T follicular helper cell (primary cell): Measurements from ENCODE around the gene PPP1R9A.

ENCODE experiments used
- DNase-seq: peaks from one replicate; pipeline ENCODE4 v3.0.0-alpha.2; 2020; ENCODE audit warnings: low read depth

The PPP1R9A gene

DNA sequence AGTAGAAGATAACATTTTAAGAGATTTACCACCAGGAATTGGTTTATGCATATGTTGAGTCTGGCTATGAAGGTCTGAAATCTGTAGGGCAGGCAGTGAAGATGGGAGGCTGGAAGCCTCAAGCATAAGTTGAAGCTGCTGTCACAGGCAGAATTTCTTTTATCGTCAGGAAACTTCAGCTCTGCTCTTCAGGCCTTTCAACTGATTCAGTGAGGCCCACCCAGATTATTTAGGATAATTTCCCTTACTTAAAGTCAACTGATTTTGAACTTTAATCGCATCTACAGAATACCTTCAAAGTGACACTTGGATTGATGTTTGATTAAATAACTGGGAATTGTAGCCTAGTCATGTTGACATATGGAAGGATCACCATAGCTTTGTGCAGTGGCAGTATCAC, 190.5 kb downstream of the PPP1R9A start:
- no peak for DNase-seq

DNA sequence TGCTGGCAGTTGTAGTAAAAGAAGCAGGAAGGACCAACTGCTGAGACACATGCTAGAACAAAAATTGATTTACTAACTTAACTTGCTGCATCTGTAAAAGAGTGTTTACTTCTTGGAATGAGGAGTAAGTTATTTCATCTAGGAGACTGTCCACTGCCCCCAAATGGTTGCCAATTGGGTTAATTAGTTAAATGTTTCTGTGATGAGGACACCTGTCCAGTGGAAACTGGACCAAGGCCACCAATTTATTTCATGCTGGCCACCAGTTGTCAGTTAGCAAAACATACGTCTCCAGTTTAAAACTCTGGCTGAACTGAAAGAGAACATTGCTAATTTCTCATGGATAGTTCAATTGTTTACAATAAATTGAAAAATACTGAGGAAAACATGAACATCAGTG, 191.7 kb downstream of the PPP1R9A start:
- no peak for DNase-seq

DNA sequence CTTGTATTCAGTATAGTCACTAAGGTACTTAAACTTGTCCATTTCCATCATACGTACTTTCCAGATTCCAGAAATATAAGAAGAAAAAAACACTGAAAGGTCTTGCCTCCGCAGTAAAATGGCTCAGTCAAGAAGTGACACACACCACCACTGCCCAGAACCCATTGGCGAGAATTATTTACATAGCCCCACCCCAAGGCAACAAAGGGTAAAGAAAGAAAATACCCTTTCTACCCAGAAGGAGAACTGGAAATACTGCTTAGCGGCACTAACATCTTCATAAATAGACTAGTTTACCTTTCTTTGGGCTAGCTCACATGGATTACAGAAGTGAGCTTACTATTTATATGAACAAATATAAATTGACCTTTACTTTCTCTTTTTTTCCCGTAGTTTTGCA, 194.0 kb downstream of the PPP1R9A start:
- no peak for DNase-seq

DNA sequence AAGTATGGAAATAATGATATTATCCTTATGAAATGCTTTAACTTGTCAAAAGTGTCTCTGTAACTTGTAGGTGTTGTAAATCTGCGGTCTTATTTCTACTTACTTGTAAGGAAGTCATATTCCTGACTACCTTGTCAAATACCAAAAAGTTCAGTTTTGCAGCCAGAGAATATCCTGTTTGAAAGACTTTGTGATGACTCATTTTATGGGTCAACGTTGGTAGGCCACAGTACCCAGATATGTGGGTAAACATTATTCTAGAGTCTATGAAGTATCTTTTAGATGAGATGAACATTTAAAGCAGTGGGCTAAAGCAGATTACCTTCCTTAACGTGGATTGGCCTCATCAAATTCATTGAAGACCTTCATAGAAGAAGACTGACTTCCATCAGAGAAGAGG, 195.3 kb downstream of the PPP1R9A start:
- no peak for DNase-seq

DNA sequence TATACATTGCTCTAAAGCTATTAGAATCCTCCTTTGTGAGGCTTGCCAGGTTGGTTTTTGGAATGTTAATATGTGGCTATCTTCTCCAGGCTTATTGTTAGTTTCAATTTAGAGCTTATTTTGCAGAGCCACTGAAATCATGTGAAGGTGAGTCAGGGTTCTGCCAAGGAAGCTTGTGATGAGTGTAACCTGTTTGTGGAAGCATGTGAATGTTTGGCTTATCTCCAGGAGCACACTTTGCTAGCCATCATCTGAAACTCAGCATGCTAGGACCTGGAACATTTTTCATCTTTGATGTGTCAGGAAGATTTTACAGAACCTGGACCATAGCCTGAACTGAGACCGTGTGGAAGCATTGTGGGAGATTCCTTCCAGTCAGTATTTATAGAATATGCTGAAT, 197.3 kb downstream of the PPP1R9A start:
- DNase-seq, result no peak

DNA sequence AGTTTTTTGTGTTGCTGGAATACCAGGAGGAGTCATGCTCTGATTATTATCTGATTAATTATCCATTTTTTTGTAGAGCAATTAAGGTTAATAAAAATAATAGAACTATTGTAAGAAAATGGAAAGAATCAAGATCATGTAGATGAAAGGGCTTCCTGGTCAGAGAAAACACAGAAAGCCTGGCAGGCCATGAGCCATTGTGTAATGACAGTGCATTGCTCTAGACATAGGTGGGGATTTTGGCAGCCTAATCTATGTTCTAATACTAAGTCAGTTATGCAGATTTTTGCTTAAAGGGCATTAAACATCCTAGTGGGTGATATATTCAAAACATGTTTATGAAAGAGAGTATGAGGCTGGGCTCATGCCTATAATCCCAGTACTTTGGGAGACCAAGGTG, 198.2 kb downstream of the PPP1R9A start:
- no peak for DNase-seq

DNA sequence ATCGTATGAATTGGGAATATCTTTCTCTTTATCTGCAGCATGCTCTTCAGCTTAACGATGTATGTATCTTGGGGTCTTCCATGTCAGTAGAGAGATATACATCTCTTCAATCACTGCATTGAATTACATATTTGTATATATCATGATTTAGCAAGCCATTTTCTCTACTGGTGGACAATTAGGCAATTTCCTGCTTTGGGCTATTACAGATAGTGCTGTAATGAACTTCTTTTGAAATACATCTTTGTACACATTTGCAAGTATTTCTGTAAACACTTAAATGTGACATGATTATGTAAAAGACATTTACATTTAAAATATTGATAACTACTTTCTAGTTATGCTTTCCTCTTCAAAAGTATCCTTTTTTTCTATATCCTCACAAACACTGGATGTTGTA, 199.0 kb downstream of the PPP1R9A start:
- no peak for DNase-seq

DNA sequence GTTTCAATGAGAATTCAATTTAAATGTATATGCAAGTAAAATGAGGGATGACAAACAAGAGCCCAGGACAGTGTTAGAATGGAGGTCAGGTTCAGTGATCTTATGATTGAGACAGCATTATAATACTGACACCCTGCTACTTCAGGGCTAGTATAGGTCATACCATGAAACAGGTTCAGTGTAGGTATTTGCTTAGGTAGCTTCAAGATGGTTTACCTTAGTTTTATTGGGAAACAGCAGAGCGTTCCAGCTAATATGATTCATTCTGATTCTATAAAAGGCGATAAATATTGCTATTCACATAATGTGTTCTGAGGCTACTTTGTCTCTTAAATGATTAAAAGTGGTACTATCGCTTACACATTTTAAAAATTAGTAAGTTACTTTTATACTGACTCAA, 203.3 kb downstream of the PPP1R9A start:
- DNase-seq, result no peak

DNA sequence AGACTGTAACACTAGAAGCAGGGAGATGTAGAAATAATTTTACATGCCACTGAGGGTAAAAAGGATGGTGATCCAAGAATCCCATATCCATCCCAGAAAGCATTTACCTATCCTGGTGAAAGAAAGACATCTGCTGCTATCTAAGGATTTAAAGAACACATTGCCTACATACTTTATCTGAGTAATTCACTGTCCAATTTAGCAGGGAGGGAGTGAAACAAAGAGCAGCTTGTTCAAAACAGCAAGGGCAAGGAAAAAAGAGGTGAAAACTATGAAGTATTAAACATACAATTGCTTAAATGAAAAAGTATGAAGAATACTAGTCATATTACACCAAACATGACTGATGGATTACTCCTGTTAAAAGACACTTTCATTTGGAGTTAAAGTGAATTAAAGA, 206.2 kb downstream of the PPP1R9A start:
- no peak for DNase-seq

DNA sequence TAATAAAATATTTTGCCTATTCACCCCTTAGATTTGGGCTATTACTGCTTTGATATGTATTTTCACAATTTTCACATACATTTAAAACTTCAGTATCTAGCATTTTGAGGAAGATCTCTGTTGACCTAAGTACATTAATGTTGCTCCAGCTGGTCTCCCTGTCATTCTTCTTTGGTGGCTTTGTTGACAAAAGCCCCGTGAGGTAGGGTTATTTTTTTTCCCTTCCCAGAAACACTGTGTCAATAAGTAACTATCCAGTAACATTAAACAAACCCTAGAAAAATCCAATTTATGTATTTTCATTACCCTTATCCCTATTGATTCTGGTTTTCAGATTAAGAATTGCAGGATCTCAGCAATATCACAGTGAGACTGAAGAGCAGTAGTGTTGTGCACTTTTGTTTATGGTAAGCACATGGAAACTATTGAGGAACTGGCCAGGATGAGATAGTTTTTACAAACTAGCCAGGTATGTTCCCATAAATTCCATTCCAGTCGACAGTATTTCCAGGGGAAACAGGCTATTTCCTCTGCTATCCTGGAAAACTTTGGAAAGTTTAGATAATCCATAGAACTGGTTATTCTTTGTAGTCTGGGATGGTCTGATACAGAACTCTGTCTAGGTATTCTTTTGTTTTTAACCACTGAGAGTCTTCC, 218.8 kb downstream of the PPP1R9A start:
- DNase-seq, result no peak

DNA sequence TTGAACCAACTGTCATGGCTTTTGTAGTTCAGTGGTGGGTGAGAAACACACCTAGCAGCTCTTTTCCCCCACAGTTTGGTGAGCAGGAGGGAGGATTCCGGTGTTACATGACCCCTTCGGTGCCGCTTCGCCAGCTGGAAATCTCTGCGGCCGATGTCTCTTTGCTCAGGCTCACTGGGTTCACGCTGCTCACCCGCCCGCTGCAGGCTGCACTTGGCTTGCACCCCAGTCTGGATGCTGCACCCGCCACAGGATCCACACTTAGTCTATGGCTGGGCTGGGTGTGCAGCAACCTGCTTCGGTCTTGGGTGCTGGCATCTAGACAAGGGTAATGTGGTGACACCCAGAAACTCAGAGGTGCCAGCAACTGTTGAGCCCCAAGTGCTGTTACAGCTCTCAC, 225.1 kb downstream of the PPP1R9A start:
- DNase-seq, result no peak

DNA sequence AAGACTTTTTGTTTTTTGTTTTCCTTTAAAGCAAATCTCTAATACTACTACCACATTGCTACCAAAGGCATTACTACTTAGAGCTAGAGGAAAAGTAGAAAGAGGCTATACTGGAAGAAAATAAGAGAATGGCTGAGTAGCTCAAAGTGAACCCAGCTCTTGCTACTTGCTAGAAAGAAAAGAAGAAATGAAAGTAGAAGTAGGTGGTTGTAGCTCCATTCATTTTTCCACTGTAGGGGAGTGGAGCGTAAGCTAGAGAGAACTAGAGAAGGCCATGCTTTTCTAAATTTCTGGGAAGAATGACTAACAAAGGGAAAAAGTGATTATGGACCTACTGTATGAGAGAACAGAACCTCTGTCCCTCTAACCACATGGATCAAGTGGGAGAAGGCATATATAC, 232.5 kb downstream of the PPP1R9A start:
- no peak for DNase-seq

DNA sequence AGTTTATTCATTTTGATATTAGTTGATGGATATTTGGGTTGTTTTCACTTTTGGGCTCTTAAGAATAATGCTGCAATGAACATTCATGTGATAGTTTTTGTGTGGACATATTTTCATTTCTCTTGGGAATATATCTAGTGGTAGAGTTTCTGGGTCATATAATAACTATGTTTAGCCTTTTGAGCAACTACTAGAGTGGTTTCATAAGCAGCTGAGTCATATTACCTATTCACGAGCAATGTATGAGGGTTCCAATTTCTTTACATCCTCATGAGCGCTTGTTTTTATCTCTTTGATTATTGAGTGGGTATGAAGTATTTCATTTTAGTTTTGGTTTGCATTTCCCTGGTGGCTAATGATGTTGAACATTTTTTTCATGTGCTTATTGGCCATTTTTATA, 234.4 kb downstream of the PPP1R9A start:
- no peak for DNase-seq

DNA sequence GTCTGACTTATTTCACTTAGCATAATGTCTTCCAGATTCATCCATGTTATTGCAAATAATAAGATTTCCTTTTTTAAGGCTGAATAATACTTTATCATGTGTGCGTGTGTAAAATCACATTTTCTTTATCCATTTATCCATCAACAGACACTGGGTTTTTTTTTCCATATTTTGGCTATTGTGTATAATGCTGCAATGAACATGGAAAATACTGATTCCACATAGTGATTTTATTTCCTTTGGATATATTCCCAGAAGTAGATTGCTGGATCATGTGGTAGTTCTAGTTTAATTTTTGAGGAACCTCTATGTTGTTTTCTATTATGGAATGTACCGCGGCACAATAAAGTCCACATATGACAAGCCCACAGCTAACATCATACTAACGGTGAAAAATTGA, 236.9 kb downstream of the PPP1R9A start:
- no peak for DNase-seq

DNA sequence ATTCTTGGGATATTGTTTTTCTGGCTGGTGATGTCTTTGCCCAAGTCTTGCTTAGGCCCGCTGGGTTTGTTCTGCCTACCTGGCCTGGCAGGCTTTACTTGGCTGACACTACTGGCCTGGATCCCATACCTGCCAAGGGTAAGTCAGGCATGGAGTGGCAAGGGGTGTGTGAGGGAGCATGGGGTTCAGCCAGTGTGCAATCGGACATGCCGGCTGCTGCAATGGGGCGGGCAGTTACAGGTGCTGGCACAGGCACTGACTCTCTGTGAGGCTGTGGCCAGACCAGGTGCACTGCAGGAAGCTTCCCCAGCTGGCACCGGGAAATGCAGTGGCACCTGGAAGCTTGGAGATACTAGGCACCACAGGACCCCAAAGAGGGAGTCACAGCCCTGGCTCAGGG, 248.6 kb downstream of the PPP1R9A start:
- DNase-seq, result no peak

DNA sequence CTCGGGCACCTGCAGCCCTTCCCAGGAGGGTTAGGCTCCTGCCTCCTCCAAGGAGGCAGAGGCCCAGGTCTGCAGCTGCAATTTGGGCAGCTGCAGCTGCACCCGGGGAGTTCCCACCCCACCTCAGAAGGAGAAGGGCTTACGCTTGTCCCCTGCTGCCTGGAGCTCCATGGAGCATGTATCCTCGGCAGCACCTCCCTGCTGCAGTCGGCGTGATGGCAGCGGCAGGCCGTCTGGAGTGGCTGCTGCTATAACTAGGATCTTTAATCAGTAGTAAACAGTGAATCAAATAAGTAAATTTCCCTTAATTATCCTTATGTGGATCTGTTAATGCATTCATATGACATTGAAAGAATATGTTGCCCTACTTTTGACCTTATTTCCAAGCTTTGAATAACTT, 250.0 kb downstream of the PPP1R9A start:
- no peak for DNase-seq

DNA sequence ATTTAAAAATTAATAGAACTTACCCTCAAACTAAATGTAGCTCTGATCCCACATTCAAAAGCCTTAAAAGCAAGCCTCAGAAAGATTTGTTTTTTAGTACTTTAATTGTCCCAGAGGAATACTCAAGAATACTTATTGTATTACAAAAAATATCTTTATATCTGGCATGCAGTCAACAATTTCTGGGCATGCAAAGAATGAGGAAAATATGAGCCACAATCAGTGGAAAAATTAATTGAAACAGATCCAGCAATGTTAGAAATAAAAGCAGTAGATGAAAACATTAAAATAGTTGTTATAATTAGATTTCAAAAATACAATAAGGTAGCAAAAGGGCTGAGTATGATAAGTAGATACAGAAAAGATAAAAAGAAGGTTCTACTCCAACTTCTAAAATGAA, 262.3 kb downstream of the PPP1R9A start:
- DNase-seq, result no peak

DNA sequence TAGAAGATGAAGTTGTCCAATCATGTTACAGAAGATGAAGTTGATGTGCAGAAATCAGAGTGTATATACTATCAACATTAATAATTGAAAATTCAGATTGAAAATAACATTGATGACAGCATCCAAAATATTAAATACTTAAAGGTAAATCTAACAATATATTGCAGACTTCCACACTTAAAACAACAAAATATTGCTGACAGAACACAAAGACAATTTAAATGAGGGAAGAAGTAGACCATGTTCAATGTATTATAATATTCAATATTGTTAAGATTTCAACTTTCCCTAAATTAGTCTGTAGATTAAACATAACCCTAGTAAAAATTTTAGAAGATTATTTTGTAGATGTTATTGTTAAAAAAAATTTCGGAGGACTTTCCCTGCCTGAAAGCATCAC, 265.0 kb downstream of the PPP1R9A start:
- DNase-seq, result no peak

DNA sequence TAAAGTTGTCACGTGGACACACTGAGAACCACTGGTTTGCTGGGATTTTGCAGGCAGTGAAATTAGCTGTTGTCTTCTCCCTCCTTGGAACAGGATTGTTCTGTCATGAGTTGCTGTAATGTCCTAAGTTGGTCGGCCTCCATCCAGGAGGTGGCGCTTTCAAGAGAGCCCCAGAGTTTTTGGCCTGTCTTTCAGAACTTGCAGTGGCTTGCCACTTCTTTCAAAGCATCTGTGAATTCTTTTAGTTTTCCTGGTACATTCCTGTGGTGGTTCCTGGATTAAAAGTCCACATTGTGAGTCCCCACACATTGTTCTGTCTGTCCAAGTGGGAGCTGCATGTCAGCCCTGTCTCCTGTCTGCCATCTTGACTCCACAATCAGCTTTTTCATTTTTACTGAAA, 283.1 kb downstream of the PPP1R9A start:
- DNase-seq, result no peak

DNA sequence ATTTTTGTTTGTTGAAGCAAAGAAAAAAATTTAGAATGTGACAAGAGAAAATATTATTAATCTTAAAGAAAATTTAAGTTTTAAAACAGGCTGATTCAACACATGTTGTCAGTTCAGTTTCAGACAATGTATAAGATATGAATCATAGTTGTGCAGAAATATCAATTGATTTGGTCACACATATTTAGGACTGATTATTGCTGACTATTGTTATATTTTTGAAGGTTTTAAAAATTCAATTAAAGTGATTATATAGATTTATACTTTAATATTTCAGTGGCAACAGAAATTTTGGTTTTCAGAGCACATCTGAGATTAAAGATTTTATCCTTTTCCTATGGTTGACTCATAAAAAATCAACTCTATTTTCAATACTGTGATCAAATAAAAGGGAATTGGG, 284.4 kb downstream of the PPP1R9A start:
- DNase-seq, result no peak

DNA sequence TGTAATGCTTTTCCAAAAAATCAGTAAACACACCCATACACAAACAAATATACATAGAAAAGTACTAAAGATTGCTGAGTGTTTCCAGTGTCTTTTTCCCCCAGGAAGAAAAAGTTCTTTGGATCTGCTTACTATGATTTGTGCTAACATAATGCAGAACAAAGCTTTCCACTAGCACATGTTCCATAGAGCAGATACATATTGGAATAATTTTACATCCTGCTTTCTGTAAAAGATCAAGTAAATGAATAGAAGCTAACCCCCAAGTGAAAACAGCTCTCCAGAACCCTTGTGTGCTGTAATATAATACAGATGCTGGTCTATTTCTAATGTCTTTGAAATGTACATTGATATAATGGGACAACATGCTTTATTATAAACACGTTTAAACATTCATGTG, 291.5 kb downstream of the PPP1R9A start:
- no peak for DNase-seq

DNA sequence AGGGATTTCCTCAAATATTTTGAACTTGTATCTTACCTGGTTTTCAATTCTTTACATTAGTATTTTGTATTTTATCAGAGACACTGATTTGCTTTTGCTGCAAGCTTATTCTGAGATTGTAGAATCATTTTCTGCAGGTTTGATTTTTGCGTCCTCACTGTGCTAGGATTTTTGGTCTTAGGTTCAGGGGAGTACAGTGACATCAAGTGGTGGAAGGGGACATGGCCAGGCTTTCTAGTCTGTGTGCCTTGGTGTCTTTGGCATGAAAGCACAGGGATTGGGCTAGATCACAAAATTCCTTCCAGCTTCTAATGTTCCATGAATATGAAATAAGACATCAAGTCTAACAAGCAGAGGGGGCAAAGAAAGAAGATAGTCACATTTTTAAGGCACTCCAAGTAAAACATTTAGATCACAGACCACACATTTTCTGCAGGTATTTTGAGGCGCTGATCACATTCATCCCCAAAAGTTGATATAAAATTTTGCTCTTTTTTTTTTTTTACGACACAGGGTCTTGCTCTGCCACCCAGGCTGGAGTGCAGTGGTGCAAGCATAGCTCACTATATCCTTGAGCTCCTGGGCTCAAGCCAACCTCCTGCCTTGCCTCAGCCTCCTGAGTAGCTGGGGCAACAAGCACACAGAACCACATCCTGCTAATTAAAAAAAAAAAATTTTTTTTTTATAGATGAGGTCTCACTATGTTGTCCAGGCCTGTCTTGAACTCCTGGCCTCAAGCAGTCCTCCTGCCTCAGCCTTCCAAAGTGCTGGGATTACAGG, 292.6 kb downstream of the PPP1R9A start:
- no peak for DNase-seq

DNA sequence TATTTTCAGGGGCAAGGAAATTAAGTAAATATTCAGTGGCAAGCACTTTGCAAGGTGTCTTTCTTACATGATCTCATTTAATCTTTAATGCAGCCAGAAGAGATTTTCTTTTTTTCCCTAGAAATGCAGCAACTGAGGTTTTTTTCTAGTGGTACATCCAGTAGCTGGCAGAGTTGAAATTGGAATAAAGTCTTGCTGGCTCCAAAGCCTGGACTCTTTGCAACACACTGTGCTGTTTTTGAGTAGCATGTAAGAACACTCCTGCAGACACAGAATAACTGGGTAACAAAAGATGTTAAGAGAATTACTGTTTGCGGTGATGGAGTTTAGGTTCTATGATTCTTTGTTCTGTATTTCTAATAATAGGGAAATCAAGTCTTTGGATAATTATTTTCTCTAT, 293.3 kb downstream of the PPP1R9A start:
- DNase-seq, result no peak

DNA sequence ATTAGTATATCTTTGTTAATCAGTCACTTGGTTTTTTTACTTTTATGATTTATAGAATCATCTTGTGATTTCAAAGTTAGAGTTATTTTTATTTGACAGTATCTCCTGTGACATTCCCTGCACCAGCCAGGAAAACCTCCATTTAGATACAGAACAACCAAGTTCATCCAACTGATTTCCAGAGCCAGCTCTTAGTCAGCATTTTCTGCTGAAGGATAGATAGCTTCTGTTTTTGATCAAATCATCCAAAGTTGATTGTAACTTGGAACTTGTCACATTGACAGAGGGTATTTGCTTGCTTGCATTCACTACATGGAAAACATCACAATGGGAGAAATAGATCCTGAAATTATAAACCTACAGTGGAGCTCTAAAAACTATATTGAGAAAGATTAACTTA, 294.3 kb downstream of the PPP1R9A start:
- no peak for DNase-seq
